Stimulated activated CD8-positive, alpha-beta memory T cell treated with anti-CD3 and anti-CD28 coated beads, Interleukin-4, amount 100 ng/mL, for 48 hours (primary cell): Measurements from ENCODE around the gene NAGS.
"Not testable (repeated sequence)": the region's sequence is repeated elsewhere in the genome, so short reads cannot be mapped to it uniquely, and the experiment has no call there.

Experiments used
- DNase-seq: peaks from one replicate; pipeline ENCODE4 v3.0.0-alpha.2; 2020

NAGS gene, protein sequence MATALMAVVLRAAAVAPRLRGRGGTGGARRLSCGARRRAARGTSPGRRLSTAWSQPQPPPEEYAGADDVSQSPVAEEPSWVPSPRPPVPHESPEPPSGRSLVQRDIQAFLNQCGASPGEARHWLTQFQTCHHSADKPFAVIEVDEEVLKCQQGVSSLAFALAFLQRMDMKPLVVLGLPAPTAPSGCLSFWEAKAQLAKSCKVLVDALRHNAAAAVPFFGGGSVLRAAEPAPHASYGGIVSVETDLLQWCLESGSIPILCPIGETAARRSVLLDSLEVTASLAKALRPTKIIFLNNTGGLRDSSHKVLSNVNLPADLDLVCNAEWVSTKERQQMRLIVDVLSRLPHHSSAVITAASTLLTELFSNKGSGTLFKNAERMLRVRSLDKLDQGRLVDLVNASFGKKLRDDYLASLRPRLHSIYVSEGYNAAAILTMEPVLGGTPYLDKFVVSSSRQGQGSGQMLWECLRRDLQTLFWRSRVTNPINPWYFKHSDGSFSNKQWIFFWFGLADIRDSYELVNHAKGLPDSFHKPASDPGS

DNA sequence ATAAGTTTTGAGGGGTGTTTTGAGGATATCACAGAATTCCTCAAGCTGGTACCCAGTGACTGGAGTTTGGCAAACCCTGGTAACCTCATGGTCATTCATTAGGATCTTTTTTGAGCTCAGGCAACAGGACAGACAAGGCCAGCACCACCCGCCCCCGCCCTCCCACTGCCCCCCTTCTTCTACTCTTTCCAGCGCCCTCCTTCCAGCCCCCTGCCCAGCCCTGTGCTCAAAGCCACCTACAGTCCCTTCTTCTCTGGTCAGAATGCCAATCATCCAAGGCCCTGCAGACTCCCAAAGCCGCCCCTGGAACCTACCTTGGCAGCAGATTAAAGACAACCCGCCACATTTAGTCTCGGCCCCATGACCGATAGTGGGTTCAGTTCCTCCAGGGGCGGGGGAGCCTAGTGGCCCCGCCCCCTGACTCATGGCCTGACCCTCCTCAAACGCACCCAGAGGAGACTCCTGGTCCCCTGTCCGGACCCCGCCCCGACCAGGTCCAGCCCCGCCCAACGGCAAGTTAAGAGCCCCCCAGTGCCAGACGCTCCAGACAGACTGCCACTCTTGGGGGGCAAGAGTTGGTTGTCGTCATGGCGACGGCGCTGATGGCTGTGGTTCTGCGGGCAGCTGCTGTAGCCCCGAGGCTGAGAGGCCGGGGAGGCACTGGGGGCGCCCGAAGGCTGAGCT is at the start of gene NAGS:
NAGS (plus strand) TSS at position 546 of the 684 bp plus-strand sequence; CDS start at position 588, 42 bp downstream.
- peak; percentile 31 for DNase-seq

DNA sequence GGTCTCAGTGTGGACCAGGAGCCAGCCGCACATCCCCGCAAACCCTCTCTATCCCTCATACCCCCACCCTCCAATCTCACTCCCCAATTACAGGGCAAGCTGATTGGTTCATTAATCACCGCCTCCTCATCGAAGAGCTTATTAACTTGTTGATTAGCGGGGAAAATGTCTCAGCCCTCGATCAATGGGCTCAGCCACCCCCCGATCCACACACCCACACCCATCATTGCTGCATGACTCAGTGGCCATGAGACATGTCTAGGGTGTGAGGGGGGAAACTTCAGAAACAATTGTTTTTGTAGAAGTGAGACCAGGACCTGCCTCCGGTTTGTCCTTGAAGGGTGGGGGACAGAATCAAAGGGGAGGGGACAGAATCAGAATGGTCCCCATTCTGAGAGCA is 48.2 kb upstream of the NAGS start:
- DNase-seq: no peak

GRCh38 chr17:43958748-43959352 is 45.6 kb upstream of the NAGS start:
- DNase-seq: no peak

DNA sequence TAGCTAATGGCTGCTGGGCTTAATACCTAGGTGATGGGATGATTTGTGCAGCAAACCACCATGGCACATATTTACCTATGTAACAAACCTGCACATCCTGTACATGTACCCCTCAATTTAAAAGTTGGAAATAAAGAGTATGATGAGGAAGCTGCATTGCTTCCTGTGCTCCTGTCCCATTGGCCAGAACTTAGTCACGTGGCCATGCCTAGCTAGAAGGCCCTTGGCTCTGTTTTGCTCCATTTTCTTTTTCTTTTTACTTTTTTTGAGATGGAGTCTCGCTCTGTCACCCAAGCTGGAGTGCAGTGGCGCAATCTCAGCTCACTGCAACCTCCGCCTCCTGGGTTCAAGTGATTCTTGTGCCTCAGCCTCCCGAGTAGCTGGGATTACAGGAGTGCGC is 43.1 kb upstream of the NAGS start:
- not testable (repeated sequence) for DNase-seq

DNA sequence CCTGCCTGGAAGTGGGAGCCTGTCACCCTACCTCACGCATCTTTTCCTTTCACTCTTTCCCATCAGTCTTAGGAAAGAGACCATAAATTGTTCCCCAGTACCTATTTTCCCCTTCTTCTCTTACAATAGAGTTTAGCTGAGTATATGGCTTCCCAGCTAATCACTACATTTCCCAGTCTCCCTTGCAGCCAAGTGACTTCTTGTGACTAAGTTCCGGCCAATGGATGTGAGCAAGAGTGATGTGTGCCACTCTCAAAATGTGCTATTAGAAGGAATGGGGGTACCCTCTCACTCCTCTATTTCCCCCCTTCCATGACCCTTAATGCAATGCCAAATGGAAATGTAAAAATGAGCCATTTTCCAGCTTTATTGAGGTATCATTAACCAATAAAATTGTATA is 42.5 kb upstream of the NAGS start:
- no peak for DNase-seq

DNA sequence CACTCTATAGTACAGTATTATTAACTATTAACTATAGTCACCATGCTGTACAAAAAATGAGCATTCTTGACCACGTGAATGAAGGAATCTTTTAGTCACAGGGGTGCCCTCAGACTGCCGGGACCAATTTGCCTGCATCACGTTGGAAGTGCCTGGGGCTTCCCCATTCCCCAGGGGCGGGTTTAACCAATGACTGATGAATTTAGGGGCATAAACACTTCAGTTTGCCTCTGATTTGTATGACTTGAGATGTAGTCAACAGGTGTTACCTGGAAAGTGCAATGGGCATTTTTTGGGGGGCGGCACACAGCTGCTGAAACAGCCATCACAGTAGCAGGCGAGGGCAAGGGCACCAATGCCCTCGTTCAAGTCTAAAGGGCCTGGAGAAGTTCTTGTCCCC is 41.9 kb upstream of the NAGS start:
- no peak for DNase-seq

DNA sequence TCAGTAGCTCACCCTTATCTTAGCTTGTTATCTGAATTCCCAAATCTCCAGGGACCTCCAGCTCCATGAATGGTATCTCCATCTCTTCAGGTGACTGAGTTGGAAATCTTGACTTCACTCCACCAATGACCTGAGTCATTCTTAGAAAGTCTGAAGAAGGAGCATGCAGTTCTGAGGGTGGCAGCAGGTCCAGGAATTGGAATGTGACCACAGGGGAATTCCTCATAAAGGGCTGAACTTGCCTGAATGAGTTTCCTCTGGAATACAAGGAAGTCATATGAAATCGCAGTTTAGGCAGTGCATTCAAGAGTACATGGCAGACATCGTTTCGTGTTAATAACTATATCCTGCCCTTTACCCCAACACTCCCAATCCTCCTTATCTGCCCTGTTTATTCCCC is 38.1 kb upstream of the NAGS start:
- DNase-seq: no peak

GRCh38 chr17:43967251-43967875 is 37.1 kb upstream of the NAGS start:
- no peak for DNase-seq

GRCh38 chr17:43970366-43970765 is 34.1 kb upstream of the NAGS start:
- no peak for DNase-seq

DNA sequence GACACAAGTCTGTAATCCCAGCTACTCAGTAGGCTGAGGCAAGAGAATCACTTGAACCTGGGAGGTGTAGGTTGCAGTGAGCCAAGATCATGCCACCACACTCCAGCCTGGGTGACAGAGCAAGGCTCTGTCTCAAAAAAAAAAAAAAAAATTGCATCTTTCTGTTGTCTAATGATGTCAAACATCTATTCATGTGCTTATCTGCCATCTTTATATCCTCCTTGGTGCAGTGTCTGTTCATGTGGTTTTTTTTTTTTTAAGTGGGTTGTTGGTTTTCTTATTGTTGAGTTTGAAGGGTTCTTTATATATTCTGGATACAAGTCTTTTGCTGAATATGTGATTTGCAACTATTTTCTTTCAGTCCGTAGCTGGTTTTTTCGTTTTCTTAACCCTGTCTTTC is 33.0 kb upstream of the NAGS start:
- DNase-seq: not testable (repeated sequence)

- not testable (repeated sequence) for DNase-seq
Measured at GRCh38 chr17:43972444-43973212, 31.8 kb upstream of the NAGS start.

DNA sequence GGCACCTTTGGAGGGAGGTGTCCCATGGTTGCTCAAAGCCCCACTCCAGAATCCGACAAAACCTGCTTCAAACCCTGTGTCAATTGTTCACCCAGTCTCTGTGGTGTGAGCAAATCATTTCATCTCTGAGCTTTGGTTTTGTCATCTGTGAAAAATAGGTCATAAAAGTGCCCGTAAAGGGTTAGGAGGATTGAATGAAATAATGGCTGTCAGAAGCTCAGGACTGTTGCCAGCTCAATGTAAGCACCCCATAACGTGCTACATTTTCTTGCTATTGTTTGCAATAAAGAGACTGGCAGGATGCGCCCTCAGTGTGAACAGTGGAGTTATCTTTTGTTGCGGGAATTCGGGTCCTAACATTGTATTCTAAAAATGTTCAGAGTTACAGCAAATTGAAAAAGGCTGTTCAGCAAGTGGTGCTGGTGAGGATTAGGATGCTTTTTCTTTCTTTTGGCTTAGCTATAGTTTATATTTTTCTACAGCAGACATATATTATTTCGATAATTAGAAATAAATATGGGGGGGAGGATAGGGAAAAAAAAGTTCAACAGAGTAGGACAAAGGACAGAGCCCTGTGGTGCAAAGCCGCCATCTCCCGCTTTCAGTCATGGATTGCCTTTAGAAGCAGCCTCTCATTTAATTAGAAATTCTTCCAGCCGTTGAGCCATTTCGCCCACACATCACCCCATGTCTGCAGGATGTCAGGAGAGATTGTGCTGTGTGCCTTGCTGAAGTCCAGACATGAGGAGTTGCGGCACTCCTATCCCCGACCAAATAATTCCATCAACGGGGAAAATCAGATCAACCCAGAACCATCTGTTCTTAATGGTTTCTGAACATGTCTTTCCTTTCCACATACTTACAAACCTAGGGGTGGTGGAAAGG is 29.8 kb upstream of the NAGS start:
- no peak for DNase-seq

GRCh38 chr17:43975898-43976297 is 28.5 kb upstream of the NAGS start:
- no peak for DNase-seq

- no peak for DNase-seq
Measured at GRCh38 chr17:43976963-43977837, 27.2 kb upstream of the NAGS start.

DNA sequence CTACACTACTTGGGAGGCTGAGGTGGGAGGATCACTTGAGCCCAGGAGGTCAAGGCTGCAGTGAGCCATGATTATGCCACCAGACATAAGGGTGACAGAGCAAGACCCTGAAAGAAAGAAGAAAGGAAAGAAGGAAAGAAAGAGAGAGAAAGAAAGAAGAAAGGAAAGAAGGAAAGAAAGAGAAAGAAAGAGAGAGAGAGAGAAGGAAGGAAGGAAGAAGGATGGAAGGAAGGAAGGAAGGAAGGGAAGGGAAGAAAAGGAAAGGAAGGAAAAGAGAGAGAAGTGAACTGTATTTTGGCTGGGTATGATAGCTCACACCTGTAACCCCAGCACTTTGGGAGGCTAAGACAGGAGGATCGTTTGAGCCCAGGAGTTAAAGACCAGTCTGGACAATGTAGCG is 26.3 kb upstream of the NAGS start:
- DNase-seq: no peak

DNA sequence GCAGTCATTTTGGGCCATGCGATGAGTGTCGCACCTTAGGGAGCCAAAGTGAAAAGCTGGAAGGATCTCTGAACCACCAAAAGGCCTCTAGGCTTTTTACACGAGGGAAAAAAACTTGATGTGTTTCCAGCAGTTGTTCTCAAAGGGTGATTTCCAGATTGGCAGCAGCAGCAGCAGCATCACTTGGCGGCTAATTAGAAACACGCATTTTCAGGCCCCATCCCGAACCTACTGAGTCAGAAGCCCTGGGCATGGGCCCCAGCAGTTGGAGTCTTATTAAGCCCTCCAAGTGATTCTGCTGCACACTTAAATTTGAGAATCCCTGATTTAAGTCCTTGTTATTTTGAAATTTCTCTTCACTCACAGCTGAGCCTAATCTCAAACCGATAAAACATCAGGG is 25.4 kb upstream of the NAGS start:
- DNase-seq: no peak

DNA sequence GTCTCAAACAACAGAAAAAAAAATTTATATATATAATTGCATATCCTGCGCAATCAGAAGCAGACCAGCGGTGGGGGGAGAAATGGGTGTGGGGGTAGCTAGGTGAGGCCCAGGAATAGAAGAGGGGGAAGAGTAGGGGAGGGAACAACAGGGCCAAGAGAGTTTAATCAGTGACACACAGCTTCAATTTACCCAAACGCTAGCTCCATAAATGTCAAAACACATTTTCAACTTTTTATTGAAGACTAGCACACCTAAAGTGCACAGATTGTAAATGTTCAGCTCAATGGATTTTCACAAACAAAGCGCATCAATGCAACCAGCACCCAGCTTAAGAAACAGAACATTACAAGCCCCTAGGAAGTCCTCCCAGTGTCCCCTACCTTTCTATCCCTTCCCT is 24.8 kb upstream of the NAGS start:
- no peak for DNase-seq

- DNase-seq: no peak
Measured at GRCh38 chr17:43982171-43982570, 22.3 kb upstream of the NAGS start.

DNA sequence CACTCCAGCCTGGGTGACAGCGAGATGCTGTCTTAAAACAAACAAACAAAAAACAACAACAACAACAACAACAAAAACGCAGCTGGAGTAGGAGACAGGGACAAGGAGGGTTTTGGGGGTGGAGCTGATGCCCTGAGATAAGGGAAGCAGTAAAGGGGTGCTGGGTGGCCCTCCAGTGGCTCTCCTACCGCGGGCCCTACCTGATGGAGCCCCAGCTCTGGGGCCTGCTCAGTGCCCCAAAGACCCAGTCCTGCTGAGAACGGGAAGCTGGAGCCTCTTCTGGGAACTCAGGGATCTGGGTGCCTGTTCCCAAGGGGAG is 21.3 kb upstream of the NAGS start:
- DNase-seq: no peak
